GM18507 (cell line): ENCODE results near the gene TIGAR.

ENCODE experiments used
- DNase-seq: peaks from one replicate; pipeline ENCODE4 v3.0.0; 2011; ENCODE audit warnings: low read depth; ENCODE audit not compliant: insufficient read length; ENCODE audit errors: extremely low spot score
- FAIRE-seq: peaks from 2 replicates; lab custom pipeline; 2011; peaks lifted over from hg19 to GRCh38; lab: Jason Lieb, UNC

TIGAR gene

DNA sequence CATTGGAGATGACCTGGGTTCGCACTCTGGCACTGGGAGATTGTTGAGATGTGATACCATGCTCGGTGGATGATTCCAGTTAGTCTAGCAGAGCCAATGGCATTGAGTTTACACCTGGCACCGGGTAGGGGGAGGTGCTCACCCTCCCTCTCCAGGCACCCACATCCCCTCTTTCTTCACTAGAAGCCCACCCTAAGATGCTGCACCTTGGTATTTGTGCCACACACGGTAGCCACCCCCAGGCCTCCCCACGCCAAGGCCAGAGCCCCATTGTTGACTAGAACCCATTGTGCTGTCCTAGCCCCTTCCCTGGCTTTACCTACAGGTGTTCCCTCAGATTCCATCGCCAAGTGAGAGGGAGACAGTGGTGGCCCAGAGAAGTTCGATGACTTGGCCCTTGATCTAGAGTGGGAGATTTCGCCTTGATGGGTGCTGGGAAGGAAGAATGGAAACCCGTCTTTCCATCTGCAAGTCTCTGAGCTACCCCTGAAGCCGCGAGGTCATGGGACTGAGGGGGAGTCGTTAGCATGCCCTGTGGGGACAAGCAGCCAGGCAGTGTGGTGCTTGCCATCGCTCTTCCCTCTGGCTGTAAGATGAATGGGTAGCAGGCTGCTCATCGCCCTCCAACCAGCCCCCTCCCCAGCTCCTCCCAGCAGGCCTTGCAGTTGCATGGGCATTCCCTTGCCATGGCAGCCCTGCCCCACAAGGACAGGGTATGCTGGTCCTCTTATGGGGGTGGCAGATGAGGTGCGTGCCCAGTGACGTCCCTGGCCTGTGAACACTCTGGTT is 38.7 kb upstream of the TIGAR start:
- DNase-seq (no peak), FAIRE-seq (no peak)

DNA sequence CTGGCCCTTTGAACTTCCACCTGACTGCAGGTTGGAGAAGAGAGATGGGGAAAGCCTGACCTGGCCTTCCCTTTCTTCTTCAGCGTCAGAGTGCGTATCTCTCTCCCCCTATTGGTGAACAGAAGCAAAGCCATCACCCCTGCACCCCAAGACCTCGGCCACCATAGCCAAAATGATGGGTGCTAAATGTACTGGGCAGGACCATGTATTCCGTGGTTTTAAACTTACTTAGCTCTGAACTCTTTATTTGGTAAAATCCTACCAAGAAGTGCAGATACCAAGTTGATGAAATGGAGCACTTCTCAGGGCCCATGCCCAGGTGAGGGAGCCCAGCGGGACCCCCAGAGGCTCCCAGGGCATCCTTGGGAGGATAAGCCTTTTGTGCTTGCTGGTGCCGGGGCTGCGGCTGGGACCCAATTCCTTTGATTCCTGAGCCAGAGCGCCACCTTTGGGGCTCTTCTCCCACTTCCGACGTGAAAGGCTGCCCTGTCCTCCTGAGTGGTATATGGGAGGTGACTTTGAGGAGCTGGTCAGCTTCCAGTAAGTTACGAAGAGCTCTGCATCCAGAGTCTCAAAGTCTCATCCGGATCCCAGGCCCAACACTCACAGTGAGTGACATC is 38.0 kb upstream of the TIGAR start:
- FAIRE-seq (no peak), DNase-seq (no peak)

DNA sequence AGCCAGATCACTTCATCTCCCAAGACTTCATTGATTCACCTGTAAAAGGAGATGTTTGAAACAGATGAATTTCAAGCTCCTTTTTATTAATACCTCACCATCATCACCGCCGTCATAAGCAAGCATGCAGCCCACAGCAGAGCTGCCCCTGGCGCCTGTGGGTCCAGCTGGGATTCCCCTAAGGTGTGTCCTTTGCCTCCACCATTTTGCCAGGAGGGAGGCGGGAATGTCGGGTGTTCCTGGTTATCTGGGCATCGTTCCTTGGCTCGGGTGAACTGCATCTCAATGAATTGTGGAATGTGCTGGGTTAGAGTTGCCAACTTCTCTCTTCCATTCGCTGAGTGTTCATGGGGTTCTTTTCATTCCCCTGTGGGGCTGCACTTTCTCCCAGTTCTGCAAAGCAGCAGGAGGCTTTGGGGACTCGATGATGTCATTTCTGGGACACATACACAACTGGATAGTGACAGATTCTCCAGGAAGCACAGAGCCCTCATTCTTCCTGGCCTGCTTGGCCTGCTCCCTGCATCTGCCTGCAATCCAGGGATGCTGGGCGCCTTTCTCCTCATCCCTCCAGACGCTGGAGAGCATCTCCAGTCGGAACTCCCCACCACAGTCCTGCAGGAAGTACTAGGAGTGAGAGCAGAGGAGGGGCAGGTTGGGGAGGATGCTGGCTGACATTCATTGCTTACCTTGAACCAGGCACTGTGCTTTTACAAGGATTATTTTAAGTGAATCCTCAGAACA is 37.3 kb upstream of the TIGAR start:
- FAIRE-seq (no peak), DNase-seq (no peak)

DNA sequence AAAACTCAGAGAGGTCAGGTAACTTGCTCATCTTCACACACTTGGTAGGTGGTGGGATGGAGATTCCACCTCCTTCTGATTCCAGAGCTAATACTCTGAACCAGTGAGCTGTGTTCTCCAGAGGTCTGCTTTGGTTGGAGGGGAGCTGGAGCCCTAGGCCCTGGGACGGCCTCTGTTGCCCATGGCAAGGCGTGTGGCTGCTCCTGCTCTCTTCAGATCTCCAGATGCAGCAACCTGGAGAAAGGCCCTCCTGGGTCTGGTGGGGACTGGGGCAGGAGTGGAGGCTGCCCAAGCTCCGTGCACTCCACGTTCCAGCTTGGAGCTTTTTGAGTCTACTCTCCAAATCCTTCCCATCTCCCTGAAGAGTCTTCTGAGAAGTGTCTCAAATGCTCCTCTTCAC is 36.7 kb upstream of the TIGAR start:
- FAIRE-seq (no peak), DNase-seq (no peak)

DNA sequence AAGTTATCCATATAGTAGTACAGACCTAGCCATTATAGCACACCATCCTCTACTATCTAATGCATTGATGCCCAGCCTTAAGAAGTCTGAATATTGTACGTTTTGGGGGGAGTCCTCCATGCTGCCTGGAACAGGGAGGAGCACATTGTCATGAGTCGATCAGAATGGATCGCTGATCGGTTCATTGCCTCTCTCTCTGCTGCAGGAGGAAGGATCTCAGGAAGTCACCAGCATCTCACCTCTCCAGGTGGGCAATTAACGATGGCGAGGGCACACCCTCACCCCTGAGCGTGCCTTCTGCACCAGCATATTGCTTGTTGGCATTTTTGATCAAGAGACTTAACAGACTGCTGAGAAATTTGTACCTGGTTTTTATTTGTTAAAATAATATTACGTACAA is 35.9 kb upstream of the TIGAR start:
- DNase-seq (no peak), FAIRE-seq (no peak)

DNA sequence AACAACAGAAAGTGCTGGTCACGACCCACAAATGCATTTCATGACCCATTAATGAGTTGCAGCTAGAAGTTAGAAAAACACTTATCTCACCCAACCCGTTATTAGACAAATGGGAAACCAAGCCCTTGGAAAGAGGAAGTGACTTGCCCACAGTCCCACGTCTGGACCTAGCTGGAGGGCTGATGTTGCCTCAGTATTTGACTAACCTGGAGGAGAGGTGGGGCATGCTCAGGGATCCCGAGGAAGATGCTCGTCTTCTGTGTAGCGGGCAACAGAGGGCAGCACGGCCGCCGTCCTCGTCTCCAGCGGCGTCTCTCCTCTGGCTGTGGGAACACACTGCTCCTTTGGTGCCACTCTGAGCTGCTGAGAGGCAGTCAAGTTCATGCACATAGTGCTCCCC is 34.8 kb upstream of the TIGAR start:
- FAIRE-seq (no peak), DNase-seq (no peak)

DNA sequence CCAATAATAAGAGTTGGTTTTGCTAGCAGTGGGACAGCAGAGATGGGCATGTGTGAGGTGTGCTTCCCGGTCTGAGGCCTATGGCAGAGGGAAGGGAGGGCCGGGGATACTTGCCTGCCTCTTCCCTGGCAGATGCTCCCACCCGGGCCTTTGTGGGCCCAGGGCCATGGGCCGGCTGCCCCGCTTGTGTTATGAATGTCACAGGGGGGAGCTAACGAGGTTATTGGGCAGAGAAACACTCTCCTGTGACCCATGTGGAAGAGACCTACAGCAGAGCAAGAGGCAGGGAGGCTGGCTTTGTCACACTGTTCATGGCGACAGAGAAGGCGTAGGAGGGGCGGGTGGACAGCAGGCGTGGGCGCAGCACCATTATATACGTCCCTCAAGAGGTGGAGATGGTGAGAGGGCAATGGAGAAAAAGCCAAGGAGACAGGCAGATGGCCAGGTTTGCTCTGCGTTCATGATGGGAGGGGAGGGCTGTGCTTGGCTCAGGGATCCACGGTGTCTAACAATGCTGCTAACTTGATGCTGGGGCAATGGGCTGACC is 34.2 kb upstream of the TIGAR start:
- FAIRE-seq: no peak

DNA sequence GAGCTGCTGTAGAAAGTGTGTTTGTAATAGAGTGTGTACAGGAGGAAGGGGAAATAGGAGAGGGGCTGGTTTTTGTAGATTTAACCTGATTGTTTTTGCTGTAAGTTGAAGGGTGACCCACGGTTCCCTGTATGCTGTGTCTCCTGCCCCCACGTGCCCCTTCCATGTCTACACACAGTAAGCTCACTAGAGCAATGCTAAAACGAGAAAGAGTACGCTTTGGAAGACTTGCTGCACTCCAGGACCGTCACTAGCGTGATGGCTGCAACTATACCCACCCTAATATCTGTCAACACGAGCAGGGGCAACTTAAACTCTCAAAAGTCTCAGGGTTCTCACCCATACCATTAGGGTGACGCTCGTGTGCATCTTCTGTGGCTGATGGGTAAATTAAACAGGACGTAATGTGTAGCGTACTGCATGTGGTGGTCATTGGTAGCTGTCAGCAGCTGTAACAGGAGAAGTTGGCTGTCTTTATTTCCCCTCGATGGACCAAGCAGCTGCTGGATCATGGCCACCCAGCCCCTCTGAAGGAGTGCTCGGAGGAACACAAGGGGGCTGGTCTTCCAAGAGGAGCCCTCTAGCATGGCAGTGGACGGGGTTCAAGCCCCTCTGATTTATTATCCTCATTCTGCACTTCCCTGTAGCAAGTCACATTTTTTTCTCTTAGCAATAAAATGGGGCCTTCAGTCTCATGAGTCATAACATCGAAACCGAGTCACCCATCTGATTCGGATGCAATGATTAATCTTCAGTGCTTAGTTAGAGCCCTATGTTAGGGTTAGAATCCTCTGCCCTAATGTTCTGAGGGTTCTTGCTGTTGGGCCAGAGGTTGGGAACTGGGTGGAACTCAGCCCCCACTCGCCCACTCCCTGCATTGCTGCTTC is 33.4 kb upstream of the TIGAR start:
- no peak for FAIRE-seq
- no peak for DNase-seq

More for the DNA sequence above, 34.2 kb upstream of the TIGAR start:
- no peak for DNase-seq

DNA sequence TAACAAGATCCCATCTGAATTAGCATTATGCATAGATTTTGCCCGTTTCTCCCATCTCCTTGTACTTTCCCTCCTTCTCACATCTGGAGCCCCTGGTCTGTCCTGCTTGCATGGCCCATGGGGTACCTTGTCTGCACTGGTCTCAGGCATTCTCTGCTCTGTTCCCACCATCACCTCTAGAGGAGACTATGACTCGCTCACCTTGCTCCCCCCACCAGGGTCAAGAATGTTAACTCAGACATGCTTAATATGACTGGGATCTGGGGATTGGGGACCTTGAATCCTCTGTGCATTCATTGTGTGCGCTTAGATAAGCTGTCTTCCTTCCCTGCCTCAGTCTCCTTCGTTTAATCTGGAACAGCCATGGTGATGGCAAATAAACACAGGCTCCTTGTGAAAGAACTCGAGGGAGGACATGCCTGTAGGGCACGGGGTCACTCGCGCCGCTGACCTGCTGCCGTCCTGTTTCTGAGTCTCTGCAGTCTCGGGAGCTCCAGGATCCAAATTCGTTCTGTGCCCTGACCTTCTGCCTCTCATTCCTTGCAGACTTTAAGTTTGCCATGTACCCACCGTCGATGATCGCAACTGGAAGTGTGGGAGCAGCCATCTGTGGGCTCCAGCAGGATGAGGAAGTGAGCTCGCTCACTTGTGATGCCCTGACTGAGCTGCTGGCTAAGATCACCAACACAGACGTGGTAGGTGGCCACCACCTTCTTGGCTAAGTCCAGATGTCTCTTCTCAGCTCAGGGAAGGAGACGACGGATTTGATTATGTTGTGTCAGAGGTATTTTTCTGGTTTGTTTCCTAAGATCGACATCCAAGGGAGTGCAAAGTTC is 32.5 kb upstream of the TIGAR start:
- no peak for FAIRE-seq
- no peak for DNase-seq

DNA sequence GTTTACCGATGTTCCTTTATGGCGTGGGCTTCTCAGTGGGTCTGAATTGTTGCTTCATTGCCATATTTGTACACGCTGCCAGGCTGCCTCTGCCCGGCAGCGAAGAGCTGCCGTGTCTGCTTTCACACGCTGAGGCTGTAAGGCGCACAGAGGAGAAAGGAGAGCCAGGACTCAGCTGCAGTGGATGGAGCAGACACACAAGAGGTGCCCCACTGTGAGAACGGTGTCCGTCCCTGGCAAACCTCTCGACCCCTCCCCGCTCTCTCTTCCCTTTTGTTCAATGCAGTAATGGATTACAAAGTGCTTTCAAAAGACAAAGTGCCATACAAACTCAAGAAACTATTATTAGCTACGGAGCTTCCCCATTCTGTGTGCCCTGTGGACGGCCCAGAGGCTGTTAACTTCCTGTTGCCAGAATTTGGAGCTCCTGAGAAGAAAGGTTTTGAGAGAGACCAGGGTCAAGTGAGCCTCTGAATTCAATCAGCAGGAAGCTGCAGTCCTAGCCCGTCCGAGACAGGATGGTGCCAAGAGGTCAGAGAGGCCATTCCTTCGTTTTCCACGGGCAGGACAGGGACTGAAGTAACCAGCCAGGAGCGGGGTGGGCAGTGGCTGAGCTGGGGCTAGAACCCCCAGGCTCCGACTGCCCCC is 31.7 kb upstream of the TIGAR start:
- DNase-seq: no peak
- FAIRE-seq: no peak

DNA sequence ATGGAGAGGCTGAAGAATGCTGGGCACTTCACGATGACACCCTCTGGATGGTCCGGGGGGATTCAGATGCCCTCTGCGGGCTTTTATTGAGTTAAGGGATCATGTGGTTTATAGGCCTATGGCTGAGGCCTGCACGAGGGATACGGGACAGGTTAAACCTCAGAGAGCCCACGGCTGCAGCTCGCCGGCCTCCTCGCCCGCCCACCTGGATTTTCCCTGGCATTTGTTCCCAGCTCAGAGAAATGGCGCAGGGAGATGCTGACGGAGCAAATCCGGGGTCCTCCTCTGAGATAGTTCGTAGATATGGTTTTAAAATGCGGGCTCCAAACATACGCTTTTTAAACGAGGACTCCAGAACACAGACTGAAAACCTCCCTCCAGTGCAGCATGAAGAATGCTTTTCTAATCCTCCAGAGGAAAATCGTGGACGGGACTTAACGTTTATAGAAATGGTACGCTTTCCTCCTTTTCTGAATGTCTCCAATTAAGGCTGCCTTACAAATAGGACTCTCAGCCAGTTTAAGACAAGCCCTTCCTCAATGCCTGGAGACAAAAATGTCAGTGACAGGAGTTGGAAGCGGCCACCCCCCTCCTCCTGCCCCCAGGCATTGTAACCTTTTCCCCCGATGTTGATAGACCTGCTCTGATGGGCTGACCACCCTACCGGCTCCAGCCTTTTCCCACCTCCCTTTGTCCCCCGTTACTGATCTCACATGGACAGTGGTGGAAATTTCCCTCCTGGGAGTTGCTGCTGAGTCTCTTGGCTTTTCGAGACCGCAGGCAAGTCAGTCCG is 30.8 kb upstream of the TIGAR start:
- FAIRE-seq: no peak
- DNase-seq: no peak

DNA sequence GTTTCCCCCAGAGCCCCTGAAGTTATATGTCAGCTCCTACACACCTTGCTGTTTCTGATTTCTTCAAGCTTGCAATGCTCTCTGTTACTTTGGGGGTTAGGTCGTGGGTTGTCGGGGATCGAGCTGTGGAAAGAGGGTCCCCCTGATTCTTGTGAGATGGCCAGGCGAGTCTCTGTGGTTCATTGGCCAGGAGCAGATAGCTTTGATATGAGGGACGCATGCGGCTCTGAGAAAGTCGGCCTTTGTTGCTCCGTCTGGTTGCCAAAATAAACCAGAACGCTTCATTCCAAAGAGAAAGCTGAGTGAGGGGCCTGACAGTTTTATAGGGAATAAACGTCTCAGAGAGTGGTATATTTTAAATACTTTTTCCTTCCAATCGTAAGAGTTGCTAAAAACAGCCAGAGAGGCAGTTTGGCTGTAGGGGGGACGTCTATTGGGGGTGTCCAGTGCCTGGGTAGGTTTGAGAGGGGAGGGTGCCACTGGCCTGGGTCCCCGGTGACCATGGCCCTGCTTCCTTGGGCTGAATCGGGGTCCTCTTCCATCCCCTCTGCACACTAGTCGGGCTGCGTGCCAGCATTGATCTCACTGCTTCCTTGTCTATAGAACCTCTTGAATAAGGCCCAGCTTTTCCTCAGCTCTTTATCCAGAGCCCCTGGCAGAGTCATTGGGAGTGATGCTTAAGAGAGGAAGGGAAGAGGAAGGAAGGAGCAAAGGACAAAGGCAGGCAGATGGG is 28.5 kb upstream of the TIGAR start:
- no peak for FAIRE-seq

DNA sequence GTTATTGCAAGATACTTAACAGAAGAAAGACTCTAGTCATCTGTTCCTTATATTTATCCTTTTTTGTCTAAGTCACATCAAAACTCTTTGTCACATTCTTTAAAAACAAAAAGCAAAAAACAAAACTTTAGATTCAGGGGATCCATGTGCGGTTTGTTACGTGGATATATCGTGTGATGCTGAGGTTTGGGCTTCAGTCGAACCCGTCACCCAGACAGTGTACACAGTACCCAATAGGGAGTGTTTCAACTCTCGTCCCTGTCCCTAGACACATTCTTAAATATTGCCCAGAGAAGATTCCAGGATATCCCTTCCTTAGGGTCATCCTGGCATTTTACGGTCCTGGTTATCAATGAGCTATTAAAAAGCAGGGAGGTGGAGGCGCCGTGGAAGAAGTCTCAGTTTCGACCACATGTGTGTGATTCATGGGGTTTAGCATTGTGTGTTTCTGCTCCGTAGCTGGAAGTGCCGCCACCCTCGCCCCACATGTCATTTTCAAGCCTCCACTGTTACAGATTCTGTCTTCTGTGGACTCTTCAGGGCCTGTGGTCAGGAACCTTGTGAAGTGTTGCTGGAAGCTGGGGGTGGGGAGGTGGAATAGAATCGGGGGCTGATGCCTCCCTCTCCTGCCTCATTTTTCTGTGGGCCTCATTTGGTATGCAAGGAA is 27.6 kb upstream of the TIGAR start:
- DNase-seq (no peak), FAIRE-seq (no peak)

More for the DNA sequence above, 28.5 kb upstream of the TIGAR start:
- DNase-seq: no peak

DNA sequence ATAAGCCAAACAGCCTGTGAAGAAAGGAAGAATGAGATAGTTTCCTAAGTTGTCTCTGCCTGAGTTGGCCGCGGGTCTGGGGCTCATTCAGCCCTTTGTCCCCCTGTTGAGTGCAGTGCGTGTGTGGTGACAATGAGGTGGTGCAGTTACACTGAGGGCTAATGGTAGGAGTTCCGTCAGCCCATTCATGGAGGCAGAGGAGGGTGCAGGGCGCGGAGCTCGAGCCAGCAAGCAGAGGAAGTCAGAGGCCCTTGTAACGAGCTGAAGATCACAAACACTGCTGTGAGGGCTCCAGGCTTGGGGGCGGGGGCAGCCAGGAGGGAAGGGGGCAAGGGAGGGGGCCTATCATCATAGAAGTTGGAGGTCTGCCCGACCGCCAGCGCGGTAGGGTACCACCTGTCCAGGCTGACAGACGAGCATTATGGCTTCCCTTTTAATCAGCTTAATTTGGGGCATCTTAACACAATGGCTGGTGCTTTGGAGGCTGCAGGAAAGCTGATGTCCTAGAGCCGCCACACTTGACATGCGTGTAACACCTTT is 27.0 kb upstream of the TIGAR start:
- no peak for FAIRE-seq
- no peak for DNase-seq

DNA sequence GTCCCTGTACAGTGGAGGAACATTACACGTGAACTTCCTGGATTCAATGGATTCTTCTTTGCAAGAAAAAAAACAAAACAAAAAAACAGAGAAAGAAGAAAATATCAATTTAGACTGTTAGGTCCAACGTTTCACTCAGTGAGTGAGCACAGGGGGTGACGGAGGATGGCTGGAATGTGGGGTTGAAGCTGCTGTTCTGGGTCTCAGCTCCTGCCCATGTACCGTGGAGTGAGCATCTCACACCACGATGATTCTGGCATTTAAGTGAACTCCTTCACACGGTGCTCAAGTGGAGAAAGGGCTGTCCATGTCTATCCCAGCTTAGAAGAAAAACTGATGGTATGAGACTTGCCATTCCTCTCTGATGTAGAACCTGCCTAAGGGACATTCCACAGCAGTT is 24.3 kb upstream of the TIGAR start:
- FAIRE-seq (no peak), DNase-seq (no peak)

DNA sequence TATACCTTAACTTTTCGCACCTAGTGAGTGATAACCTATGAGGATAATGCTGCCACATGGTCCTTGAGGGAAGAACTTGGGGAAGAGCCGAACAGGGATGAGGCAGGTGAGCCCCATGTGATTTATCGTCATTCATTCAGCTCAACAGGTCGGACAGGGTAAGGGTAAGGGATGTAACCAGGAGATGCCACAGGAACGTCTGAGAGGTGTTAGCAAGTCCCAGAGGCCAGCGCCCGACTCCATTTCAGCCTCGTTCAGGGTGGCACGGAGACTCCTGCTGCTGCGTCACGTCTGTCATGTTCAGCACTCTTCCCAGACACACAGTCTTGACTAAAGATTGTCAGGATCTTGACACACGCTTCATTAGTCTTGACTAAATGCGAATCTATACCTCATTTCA is 23.4 kb upstream of the TIGAR start:
- FAIRE-seq (no peak), DNase-seq (no peak)
